Activated CD8-positive, alpha-beta memory T cell treated with anti-CD3 and anti-CD28 coated beads, Interleukin-2, amount 10 ng/mL, durations not matched to agents 7 days and 5 days (primary cell): ENCODE measurements around the gene ESRRB. TPM values are rescaled to one million over a fixed set of nuclear protein-coding genes. Genes with fewer than 3 reads are reported as not detected.

ENCODE experiments used
- ATAC-seq: fragments of 150-1000 bp; cut with Tn5 transposase; one replicate; pipeline ENCODE4 v1.10.0; 2021; ENCODE audit warnings: moderate library complexity
- CTCF ChIA-PET: fragments of 350-600 bp; sonication (Branson Sonifier 250); formaldehyde crosslinking; loops from one replicate; lab custom pipeline; 2021; ENCODE audit warnings: antibody characterized with exemption; lab: Charles Lee
- DNase-seq: peaks from one replicate; pipeline ENCODE4 v3.0.0-alpha.2; 2020
- H3K27ac Mint-ChIP-seq: one replicate; pipeline ENCODE4 v1.8.0; 2021; ENCODE audit warnings: mild to moderate bottlenecking, mixed read lengths
- H3K27me3 Mint-ChIP-seq: one replicate; pipeline ENCODE4 v1.8.0; 2021; ENCODE audit warnings: mixed read lengths
- H3K36me3 Mint-ChIP-seq: one replicate; pipeline ENCODE4 v1.8.0; 2021; ENCODE audit warnings: mild to moderate bottlenecking, mixed read lengths
- H3K4me1 Mint-ChIP-seq: one replicate; pipeline ENCODE4 v1.8.0; 2021; ENCODE audit warnings: mixed read lengths
- H3K4me3 Mint-ChIP-seq: one replicate; pipeline ENCODE4 v1.8.0; 2021; ENCODE audit warnings: mild to moderate bottlenecking, moderate library complexity, mixed read lengths
- H3K9me3 Mint-ChIP-seq: one replicate; pipeline ENCODE4 v1.8.0; 2022; ENCODE audit warnings: low read depth, mixed read lengths
- total RNA-seq, 2 experiments: library from RNA; stranded (reverse); gene quantifications; one replicate each; pipeline ENCODE4 v1.2.3, GENCODE V29; 2021

Gene ESRRB
- total RNA-seq, 2 experiments from 2014 or later = not detected

DNA sequence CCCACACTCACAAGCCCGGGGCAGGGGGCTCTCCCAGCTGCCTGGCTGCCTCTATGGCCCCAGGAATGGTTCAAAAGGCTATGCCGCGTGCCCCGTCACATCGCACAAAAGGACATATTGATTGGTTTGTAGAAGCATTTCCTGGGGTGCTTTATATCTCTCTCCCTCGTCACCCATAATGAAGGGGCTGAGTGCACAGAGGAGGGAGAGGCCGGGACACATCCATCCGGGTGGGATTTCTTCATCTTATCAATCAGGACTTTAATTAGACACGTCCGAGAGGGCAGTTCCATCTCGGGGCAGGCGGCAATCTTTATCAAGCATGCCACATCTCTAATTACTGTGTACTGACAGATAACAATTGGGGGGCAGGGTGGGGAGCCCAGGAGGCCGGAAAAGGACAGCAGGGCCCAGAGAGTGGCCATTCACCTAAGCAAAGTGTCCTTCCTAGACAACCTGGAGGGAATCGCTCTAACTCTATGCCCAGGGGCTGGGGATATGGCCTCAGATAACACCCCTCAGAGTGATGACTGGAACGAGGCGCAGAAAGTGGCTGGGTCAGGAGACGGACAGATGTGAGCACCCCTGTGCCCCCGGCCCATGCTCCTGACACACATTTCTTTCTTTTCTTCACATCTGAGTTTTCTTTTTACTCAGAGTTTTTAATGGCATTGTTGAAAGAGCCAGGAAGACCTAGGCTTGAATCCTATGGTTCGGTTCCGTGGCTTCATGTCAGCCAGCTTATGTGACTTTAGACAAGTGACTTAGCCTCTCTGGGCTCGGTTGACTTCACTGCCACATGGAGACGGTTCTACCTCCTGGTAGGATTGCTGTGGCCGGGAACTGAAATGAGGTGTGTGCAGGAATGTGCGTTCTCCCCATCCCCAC is 36.0 kb upstream of the ESRRB start:
- Mint-ChIP-seq H3K27ac (no peak overlapping the region), H3K27me3 (peaks cover 13% of the 10 kb centered on the region), H3K9me3 (no peaks in the 10 kb centered on the region), H3K4me1 (no peaks in the 10 kb centered on the region), H3K36me3 (no peaks in the 10 kb centered on the region), H3K4me3 (no peak overlapping the region)
- DNase-seq = no peak
- CTCF ChIA-PET = no interaction called here
- ATAC-seq = no peak

DNA sequence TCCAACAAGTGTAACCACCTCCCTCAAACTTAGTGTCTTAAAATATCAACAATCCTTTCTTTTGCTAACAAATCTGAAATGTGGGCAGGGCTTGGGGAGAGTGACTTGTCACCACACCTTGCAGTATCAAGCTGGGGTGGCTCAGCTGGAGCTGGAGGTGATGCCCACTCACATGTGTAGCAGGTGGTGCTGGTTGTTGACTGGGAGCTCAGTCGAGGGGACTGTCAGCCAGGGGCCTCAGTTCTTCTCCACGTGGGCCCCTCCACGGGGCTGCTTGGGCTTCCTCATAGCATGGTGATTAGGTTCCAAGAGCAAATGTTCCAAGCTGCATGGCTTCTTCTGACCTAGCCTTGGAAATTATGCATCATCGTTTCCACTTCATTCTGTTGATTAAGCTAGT is 32.6 kb upstream of the ESRRB start:
- no peak for ATAC-seq

GRCh38 chr14:76346391-76347160 is 29.4 kb upstream of the ESRRB start:
- H3K27me3 Mint-ChIP-seq = peaks cover 12% of the 10 kb centered on the region
- H3K4me1 Mint-ChIP-seq = no peaks in the 10 kb centered on the region
- H3K36me3 Mint-ChIP-seq = no peaks in the 10 kb centered on the region
- ATAC-seq (no peak), DNase-seq (no peak)
- no peak overlapping the region for H3K27ac Mint-ChIP-seq
- CTCF ChIA-PET = interaction anchor here (1.7 kb wide), 1 partner anchor 41 kb away, joined by 4 read pairs; no protein-coding TSS in a partner anchor
- no peaks in the 10 kb centered on the region for H3K9me3 Mint-ChIP-seq
- no peak overlapping the region for H3K4me3 Mint-ChIP-seq

More for the DNA sequence above, 32.6 kb upstream of the ESRRB start:
- CTCF ChIA-PET = interaction anchor here (3.1 kb wide), 1 partner anchor 9 kb away, joined by 9 read pairs; no protein-coding TSS in a partner anchor
- no peaks in the 10 kb centered on the region for H3K4me1 Mint-ChIP-seq
- DNase-seq = no peak
- H3K36me3 Mint-ChIP-seq = no peaks in the 10 kb centered on the region
- no peak overlapping the region for H3K4me3 Mint-ChIP-seq
- peaks cover 10% of the 10 kb centered on the region for H3K27me3 Mint-ChIP-seq
- no peak overlapping the region for H3K27ac Mint-ChIP-seq
- no peaks in the 10 kb centered on the region for H3K9me3 Mint-ChIP-seq

GRCh38 chr14:76348898-76349297 is 27.0 kb upstream of the ESRRB start:
- Mint-ChIP-seq H3K27me3 (peaks cover 22% of the 10 kb centered on the region), H3K9me3 (no peaks in the 10 kb centered on the region), H3K36me3 (no peaks in the 10 kb centered on the region), H3K27ac (no peak overlapping the region), H3K4me1 (peaks cover 4% of the 10 kb centered on the region), H3K4me3 (no peak overlapping the region)
- no peak for DNase-seq
- no peak for ATAC-seq
- CTCF ChIA-PET = interaction anchor here (1.8 kb wide), 1 partner anchor 298 kb away, joined by 5 read pairs; no protein-coding TSS in a partner anchor

- no peak overlapping the region for H3K4me3 Mint-ChIP-seq
- H3K27me3 Mint-ChIP-seq = peaks cover 20% of the 10 kb centered on the region
Measured at GRCh38 chr14:76349993-76350392, 25.9 kb upstream of the ESRRB start.

GRCh38 chr14:76350671-76351070 is 25.3 kb upstream of the ESRRB start:
- Mint-ChIP-seq H3K4me3 (no peak overlapping the region), H3K4me1 (peaks cover 4% of the 10 kb centered on the region), H3K36me3 (no peaks in the 10 kb centered on the region), H3K9me3 (no peaks in the 10 kb centered on the region), H3K27me3 (peaks cover 23% of the 10 kb centered on the region), H3K27ac (no peak overlapping the region)
- DNase-seq (no peak), ATAC-seq (no peak)
- CTCF ChIA-PET = interaction anchor here (3.2 to 7.4 kb wide), 2 partner anchors 300 to 444 kb away, joined by 7 to 82 read pairs; no protein-coding TSS in a partner anchor

More at GRCh38 chr14:76349993-76350392, 25.9 kb upstream of the ESRRB start:
- Mint-ChIP-seq H3K9me3 (no peaks in the 10 kb centered on the region), H3K27ac (no peak overlapping the region), H3K36me3 (no peaks in the 10 kb centered on the region), H3K4me1 (peaks cover 4% of the 10 kb centered on the region)
- no peak for DNase-seq
- CTCF ChIA-PET = interaction anchor here (1.8 to 7.4 kb wide), 3 partner anchors 299 to 443 kb away, joined by 5 to 82 read pairs (median 7); no protein-coding TSS in a partner anchor
- ATAC-seq = no peak

DNA sequence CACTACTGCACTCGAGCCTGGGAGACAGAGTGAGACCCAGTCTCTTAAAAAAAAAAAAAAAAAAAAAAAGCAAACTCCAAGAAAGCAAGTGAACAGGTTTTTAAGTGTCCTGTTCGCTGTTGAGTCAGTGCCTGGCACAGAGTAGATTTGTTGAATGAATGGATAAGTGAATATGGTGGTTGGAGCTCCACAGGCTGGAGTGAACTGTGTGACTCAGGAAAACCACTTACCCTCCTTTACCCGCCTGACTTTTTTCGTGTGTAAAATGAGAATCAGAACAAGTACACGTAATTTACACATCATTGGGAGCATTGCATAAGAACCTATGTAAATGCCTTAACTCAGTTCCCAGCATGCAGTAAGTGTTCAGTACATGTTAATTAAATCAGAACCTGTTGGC is 24.0 kb upstream of the ESRRB start:
- DNase-seq (no peak), ATAC-seq (no peak)
- H3K27me3 Mint-ChIP-seq = peaks cover 28% of the 10 kb centered on the region
- H3K36me3 Mint-ChIP-seq = no peaks in the 10 kb centered on the region
- H3K4me1 Mint-ChIP-seq = peaks cover 4% of the 10 kb centered on the region
- CTCF ChIA-PET = interaction anchor here (0.7 to 7.4 kb wide), 10 partner anchors 9 to 445 kb away, joined by 3 to 82 read pairs (median 4); partner anchors contain the start of gene IFT43
- no peaks in the 10 kb centered on the region for H3K9me3 Mint-ChIP-seq
- H3K4me3 Mint-ChIP-seq = no peak overlapping the region
- no peak overlapping the region for H3K27ac Mint-ChIP-seq

DNA sequence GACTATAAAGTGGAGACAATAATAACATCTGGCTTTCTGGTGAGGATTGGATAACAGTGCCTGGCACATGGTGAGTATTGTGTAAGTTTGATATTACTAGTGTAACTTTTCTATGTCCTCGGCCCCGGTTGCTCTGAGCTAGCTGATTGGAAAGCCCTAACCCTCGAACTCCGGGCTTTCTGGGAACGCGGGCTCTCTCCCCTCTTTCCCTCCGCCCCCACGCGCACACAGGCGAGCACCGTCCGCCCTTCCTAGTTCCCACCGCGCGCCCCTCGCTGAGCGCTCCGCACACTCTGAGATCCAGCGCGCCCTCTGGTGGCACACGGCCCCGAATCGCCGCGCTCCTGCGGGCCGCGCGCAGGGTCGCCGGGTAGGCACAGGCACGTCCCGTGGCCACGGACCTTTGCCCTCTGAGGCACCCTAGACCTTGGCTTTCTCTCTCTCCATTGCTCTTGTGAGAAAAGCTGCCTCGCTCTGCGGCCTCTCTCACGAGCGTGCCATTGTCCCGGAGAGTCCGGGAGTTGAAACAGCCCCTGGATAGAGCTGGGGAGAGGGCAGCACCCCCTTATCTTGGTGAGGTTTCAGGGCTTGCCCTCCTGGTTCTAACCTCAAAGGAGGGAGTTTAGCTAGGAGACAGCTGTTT is 23.2 kb upstream of the ESRRB start:
- no peak overlapping the region for H3K27ac Mint-ChIP-seq
- DNase-seq (peak; percentile 56), ATAC-seq (peak; percentile 81)
- H3K4me1 Mint-ChIP-seq = peaks cover 4% of the 10 kb centered on the region
- CTCF ChIA-PET = interaction anchor here (0.6 to 7.4 kb wide), 12 partner anchors 10 to 643 kb away, joined by 3 to 82 read pairs (median 4); partner anchors contain the start of gene IFT43
- H3K27me3 Mint-ChIP-seq = peaks cover 28% of the 10 kb centered on the region
- H3K36me3 Mint-ChIP-seq = no peaks in the 10 kb centered on the region
- H3K9me3 Mint-ChIP-seq = no peaks in the 10 kb centered on the region
- H3K4me3 Mint-ChIP-seq = no peak overlapping the region

DNA sequence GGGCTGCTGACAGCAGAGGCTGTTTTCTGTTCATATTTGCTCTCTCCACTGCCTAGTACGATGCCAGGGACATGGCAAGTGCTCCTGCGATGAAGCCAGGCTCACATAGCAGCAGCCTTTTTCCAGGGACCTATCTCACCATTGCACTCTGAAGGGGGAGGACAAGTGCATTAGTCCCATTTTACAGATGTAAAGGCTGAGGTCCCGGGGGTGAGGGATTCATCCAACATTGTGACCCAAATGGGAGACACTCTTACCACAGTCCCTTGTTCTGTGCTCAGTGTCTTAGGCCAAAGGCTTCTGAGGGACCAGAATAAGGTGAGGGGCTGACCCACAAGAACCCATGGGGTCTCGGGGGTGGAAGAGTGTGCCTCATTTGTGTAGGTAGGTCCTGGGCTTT is 21.6 kb upstream of the ESRRB start:
- no peak overlapping the region for H3K27ac Mint-ChIP-seq
- DNase-seq (no peak), ATAC-seq (no peak)
- H3K36me3 Mint-ChIP-seq = no peaks in the 10 kb centered on the region
- no peaks in the 10 kb centered on the region for H3K9me3 Mint-ChIP-seq
- no peak overlapping the region for H3K4me3 Mint-ChIP-seq
- H3K27me3 Mint-ChIP-seq = peaks cover 33% of the 10 kb centered on the region
- CTCF ChIA-PET = interaction anchor here (0.7 to 7.4 kb wide), 3 partner anchors 270 to 303 kb away, joined by 3 to 82 read pairs (median 3); no protein-coding TSS in a partner anchor
- H3K4me1 Mint-ChIP-seq = peaks cover 4% of the 10 kb centered on the region

DNA sequence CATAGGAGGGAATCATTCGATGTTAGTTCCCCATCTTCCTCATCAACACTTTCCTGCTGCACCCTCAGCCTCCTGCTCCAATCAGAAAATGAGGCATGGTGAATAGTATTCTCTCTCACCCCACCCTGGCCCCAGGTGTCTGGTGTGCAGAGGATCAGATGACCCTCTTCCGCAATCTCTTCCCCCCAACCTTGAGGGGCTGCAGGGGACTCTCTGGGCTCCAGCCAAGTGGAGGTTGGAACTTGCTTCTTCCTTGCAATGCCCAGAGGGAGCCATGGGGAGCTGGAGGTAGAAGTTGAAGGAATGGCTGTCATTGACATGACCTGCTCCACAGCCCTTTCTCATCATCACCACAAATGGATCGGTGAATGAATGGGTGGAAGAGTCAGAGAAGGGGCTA is 20.2 kb upstream of the ESRRB start:
- H3K27me3 Mint-ChIP-seq = peaks cover 38% of the 10 kb centered on the region
- no peaks in the 10 kb centered on the region for H3K36me3 Mint-ChIP-seq
- no peaks in the 10 kb centered on the region for H3K9me3 Mint-ChIP-seq
- CTCF ChIA-PET = interaction anchor here (7.4 kb wide), 1 partner anchor 305 kb away, joined by 82 read pairs; no protein-coding TSS in a partner anchor
- no peak for DNase-seq
- H3K27ac Mint-ChIP-seq = no peak overlapping the region
- no peak for ATAC-seq
- no peak overlapping the region for H3K4me3 Mint-ChIP-seq
- H3K4me1 Mint-ChIP-seq = peaks cover 4% of the 10 kb centered on the region

- H3K9me3 Mint-ChIP-seq = no peaks in the 10 kb centered on the region
- peaks cover 33% of the 10 kb centered on the region for H3K27me3 Mint-ChIP-seq
- no peak overlapping the region for H3K4me3 Mint-ChIP-seq
- H3K4me1 Mint-ChIP-seq = no peaks in the 10 kb centered on the region
- CTCF ChIA-PET = interaction anchor here (1.2 kb wide), 1 partner anchor 16 kb away, joined by 4 read pairs; no protein-coding TSS in a partner anchor
- no peak overlapping the region for H3K27ac Mint-ChIP-seq
- DNase-seq (no peak), ATAC-seq (no peak)
- no peaks in the 10 kb centered on the region for H3K36me3 Mint-ChIP-seq
Measured at GRCh38 chr14:76371066-76371465, 4.9 kb upstream of the ESRRB start.

- CTCF ChIA-PET = no interaction called here
Measured at GRCh38 chr14:76373456-76373855, 2.5 kb upstream of the ESRRB start.

More at GRCh38 chr14:76373456-76373855, 2.5 kb upstream of the ESRRB start:
- ATAC-seq (no peak), DNase-seq (no peak)
- H3K27ac Mint-ChIP-seq = no peak overlapping the region
- H3K9me3 Mint-ChIP-seq = no peaks in the 10 kb centered on the region
- H3K4me1 Mint-ChIP-seq = peaks cover 4% of the 10 kb centered on the region
- H3K4me3 Mint-ChIP-seq = no peak overlapping the region
- H3K27me3 Mint-ChIP-seq = peaks cover 51% of the 10 kb centered on the region
- H3K36me3 Mint-ChIP-seq = no peaks in the 10 kb centered on the region
